ENCODE results near the gene PITPNM1.

The PITPNM1 gene

DNA sequence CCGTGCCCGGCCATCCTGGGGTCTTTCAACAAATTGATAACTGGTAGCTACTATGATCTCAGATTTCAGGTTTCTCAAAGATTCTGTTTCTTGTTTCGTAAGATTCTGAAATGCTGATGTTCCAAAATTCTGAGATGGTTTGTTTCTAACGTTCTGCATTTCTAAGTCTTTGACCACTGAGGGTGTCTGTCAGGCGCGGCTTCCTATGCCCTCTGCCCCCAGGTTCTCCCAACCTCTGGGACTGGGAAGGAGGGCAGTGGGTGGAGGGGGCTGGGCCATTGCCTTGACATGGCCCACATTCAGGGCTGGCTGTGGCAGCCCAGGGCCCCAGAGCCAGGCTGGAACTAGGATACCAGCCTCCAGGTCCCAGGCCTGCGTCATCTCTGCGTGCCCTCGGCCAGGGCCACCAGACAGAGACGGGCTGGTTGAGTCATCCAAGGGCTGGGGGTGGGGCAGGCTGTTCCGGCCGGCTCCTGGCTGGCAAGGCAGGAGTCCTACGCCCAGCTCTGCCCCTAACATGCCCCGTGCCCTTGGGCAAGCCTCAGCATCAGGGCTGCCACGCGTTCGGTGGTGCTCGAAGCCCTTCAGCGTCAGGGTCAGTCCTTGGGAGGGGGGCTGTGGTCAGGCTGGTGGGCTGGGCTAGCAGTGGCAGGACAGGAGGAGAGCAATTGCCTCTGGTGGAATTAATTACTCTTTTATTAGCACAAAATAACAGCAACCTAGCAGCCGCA lies 41.3 kb downstream of the PITPNM1 start:
- DNase-seq, result no peak

DNA sequence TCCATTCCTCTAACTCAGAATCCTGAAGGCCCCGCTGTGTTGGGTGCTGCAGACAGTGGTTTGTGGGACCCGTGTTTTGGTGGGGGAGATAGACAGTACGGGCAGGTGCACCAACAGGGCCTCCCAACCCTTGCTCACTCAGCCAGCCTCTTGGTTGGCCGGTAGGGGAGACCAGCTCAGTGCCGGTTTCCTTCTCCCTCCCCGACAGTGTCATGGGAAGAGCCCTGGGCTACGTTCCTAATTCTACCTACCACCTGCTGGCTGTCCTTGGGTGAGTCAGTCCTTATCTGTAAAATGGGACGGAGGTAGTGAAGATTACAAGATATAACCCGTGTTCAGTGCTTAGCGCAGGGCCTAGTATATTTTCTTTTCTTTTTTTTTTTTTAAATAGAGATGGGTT lies 42.0 kb downstream of the PITPNM1 start:
- no peak for DNase-seq

DNA sequence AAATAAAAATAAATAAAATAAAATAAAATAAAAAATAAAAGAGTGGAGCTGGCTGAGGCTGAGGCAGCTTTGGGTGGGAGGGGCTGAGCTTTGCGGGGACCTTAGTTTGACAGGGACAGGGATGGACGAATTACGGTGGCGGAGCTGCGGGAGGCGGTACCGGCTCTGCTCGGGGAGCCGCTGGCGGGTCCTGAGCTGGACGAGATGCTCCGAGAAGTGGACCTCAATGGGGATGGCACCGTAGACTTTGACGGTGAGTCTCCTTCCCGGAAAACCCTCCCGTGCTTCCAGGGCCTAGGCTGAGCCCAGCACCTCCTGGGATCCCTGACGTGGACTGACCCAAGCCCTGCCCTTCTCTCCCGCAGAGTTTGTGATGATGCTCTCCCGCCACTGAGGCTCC lies 46.9 kb downstream of the PITPNM1 start:
- no peak for DNase-seq

DNA sequence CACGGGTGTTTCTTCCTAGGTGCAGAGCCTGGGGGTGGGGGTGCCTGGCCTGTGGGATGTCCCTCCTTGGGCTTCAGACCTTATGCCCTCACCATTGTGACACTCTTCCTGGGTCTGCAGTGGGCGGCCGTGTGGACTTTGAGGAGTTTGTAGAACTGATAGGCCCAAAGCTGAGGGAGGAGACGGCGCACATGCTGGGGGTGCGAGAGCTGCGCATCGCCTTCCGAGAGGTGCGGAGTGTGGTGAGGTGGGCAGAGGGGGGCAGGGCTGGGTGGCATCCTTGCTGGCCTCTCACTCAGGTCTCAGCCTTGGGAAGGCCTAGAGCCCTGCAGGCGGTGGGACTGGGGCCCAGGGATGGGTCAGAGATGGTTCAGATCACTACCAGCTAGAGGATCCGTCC lies 47.7 kb downstream of the PITPNM1 start:
- DNase-seq, result no peak

DNA sequence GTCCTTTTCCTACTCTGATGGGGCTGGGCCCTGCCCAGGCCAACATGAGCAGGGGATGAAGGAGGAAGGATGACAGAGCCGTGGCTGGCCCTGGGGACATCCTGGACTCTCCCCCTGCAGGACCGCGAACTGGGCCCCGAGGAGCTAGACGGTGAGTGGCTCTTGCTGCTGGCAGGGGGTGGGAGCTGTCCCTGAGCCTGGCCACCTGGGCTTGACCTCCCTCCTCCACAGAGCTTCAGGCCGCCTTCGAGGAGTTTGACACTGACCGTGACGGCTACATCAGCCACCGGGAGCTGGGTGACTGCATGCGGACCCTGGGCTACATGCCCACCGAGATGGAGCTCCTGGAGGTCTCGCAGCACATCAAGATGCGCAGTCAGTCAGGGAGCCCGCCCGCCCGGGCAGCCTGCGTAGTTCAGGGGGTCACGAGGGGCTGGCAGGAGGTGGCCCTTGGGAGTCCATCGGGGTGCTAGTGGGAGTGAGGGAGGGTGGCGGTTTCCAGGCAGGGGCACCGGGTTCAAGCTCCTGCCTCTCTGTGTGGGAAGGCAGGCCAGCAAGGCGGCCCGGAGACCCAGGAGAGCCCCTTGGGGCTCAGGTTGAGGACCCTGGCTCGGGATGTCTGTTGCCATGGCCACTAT lies 49.0 kb downstream of the PITPNM1 start:
- no peak for DNase-seq

DNA sequence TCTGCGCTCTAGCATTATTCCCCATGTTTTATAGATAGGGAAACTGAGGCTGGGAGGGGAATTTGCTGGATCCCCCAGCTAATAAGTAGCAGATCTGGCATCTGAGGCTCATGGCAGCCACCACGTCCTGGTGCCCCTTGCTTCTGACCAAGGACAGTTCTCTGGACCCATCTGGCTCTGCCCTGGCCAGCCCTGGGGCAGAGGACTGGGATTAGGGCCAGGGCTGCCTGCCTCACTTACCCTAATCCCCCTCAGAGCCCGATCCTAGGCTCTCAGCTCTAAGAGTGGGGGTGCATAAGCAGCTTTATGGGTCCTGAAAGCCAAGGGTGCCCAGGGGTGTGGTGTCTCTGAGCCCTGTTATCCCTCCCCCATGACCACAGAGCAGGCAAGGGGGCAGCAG lies 50.1 kb downstream of the PITPNM1 start, which contains the start of gene CABP4:
TSS of gene CABP4 (plus strand) at position 301 of the 400 bp plus-strand sequence. CDS start at position 371, 70 bp downstream.
- DNase-seq, result no peak

DNA sequence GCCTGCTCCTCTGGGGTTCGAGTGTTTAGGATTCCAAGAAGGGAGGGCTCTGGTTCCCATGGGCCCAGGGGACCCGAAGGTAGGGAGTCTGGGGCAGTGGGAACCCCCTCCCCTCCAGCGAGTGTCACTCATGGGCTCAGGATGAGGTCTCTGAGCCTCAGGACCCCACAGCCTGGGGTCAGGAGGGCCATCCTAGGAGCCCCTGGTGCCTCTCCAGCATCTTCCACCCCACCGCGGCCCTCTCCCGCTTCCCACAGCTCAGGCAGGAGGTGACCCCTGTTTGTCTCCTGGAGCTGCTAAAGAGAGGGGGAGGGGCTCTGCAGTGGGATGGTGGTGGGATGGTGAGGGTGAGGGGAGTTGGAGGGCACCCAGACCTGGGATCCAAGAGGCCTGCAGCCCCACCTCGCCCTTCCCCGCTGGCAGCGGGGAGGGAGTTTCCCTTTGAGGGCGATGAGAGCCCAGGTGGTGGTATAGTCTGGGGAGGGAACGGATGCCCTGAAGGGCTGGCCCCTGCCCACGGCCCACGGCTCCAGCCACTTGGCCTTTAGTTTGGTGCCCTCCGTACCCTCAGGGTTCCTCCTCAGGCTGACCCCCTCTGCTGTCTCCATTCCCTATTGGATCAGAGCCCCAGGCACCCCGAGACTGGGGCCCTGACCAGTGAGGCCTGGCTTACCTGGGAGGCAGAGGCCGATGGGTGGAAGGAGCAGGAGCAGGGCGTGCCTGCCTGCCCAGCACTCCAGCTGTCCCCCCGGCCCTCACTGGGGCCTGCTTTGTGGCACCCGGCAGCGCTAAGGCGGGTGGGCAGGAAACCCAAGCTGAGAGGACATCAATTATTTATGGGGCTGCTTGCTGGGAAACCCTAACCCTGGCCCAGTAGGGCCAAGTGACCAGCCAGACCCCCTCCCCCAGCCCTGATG lies 51.1 kb downstream of the PITPNM1 start:
- no peak for DNase-seq

DNA sequence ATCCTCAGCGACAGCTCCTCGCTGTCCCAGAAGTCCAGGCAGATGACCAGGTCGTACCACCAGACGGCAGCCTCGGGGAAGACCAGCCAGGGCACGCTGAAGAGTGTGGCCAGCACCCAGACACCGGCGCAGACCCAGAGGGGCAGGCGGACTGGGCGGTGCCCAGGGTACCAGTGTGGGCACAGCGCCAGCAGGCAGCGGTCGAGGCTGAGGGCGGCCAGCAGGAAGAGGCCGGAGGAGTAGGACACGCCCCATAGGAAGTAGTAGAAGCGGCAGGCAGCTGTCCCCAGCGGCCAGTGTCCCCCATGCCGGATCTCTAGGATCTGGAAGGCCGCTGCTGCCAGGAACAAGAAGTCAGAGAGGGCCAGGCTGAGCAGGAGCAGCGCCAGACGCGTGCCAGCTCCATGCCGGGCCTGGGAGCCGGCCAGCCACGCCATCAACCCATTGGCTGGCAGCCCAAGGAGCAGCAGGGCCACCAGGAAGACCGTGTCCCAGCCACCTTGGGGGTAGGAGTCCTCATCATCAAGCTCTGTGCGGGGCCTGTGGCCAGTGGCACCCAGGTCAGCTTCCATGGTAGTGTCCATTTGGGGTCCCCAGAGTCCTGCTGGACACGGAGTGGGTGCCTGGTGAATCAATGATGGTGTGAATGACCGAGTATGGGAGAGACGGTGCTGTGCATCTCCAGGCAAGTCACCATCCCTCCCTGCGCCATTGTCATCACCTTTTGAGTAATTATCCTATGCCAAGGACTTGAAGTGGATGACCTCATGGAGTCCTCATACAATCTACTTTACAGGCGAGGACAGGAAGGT lies 52.8 kb downstream of the PITPNM1 start, which contains the start of gene GPR152:
TSS of gene GPR152 (minus strand) at position 589 of the 812 bp plus-strand sequence. CDS start at position 584, 5 bp downstream.
- DNase-seq, result no peak

DNA sequence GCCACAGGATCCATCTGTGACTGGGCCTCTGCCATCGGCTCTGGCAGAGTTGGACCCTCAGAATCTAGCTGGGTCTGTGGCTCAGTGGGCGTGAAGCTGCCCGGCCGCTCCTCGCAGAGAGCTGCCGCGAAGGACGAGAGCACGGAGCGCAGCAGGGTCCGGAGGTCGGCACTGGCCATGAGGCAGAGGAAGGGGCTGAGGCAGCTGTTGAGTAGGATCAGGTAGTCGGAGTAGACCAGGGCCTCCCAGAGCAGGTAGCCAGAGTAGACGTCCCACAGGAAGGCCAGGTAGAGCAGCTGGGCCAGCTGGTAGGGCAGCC lies 53.5 kb downstream of the PITPNM1 start:
- no peak for DNase-seq

DNA sequence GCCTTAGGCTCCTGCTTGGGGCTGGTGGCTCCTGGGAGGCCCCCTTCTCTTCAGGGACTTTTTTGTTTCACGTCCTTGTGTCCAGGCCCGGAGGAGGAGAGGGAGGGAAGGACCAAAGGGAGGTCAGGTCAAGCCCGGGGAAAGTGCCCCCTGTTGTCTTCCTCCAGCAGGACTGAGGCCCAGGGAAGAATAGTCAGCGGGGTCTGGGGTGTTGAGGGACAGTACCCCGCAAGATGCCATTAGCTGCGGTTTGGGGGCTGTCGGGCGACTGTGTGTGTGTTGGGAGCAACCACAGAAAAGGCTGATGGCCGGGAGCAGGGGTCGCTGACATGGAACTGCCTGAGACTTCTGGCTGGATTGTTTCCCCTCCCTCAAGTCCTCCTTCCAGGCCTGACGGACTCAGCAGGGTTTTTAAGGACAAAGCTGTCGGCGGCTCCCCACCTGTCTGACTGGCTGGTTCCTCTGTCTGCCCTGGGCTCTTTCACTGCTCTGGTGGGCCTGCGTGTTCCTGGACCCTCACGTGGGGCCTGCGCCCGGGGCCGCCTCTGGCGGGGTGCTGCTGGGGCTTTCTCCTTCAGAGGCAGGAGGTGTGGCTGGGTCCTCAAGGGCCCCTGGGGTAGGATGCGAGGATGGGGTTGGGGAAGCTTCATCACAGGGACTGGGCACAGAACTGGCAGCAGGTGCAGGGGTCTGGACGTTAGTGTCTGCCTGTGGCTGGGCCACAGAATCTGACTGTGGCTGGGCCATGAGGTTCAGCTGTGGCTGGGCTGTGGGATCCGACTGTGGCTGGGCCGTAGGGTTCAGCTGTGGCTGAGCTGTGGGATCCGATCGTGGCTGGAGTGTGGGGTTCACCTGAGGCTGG lies 54.1 kb downstream of the PITPNM1 start:
- DNase-seq, result no peak

DNA sequence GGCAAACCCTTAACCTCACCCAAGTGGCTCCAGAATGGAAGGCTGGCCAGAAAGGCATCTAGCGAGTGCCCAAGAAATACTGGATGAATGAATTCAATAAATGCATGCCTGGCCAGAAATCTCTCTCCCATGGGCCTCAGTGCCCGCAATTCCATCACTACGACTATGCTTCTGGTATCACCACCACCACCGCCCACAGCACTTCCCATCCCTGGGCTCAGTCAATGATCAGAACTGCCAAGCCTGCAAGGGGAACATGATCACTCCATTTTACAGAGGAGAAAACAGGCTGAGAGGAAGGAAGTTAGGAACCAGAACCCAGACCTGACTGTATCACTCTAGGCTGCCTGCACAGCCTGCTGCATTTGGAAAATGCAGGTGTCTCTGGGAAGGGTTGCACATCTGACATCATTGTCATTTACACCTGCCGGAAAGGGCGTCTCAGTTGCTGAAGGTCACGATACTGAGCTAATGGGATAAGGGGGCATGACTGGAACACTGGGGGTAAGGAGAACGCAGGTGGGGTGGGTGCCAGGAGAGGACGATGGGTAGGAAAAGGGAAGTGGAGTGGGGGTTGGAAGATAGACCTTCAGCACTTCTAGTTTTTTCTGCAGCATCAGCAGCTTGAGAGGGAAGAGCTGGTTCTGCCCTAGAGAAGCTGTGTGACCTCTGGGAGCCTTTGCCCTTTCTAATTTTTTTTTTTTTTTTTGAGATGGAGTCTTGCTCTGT lies 55.9 kb downstream of the PITPNM1 start:
- DNase-seq, result no peak

DNA sequence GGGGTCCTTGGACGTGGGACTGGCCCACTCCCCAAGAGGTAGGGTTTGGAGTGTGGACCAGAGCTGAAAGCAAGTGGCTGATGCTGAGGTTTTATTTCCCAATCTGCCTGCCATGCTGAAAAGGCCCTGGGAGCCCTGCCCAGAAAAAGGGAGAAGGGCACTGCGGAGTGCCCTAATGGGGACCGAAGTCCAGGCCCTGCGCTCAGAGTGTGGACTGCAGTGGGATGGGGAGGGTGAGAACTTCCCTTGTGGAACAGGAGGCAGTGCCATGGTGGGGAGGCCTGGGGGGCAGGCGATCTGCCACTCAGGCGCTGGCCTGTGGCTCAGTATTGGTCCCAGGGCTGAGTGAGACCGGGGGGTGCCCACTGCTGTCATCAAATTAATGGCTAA lies 56.9 kb downstream of the PITPNM1 start:
- no peak for DNase-seq

DNA sequence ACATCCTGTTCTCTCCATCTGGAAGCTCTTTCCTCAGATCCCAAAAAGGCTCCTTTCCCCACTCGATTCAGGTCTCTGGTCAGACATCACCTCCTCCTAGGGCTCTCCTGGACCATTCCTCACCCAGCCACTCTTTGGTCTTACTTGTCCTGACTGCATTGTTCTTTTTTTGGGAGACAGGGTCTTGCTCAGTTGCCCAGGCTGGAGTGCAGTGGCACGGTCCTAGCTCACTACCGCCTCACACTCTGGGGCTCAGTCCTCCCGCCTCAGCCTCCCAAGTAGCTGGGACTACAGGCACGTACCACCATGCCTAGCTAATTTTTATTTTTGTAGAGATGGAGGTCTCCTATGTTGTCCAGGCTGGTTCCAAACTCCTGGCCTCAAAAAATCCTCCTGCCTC lies 59.6 kb downstream of the PITPNM1 start:
- DNase-seq, result no peak

DNA sequence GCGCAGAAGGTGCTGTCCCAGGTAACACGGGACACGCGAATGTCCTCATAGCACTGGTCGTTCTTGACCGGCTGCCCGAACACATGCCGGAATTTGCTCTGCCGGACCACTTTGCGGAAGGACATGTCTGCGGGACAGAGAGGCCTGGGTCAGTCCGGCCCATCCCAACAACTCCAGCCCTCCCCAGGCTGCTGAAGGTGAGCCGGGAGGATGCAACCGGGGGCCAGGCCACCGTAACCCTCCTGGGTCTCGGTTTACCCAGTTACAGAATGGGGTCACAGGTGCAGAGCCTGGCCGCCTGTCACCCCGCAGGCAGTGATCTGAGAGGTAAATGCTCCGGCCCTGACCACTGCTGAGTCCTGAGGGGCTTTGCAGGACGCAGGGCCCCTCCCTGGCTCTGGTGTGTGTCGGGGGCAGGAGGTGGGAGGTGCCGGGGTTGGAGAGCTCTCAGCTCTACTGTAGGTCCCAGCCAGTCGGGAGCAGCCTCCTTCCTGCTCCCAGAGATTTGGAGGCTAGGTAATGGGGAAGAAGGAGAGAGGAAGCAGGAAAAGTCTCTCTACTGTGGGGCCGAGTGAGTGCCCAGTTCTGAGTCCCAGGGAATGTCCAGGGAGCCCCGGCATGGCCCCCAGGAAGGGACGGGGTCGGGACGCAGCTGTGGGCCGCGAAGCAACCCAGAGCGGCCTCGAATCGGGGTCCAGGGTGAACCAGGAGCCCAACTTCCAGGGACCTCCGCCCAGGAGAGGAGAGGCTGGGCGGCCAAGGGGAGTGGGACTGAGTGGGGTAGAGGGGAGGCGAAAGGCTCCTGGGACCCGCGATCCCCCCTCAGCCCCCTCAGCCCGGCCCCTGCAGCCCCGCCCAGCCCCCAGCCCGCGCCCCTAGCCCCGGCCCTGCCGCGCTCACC lies 62.4 kb downstream of the PITPNM1 start:
- no peak for DNase-seq
